Progenitor cell of endocrine pancreas (in vitro differentiated cells): ENCODE results near the gene DNAH1. TPM values are rescaled to one million over a fixed set of nuclear protein-coding genes. Genes with fewer than 3 reads are reported as not detected.

Experiments used
- DNase-seq: peaks from one replicate; pipeline ENCODE4 v3.0.0; 2021; ENCODE audit warnings: low spot score; ENCODE audit not compliant: unreplicated experiment
- H3K27ac Mint-ChIP-seq: 2 replicates; pipeline ENCODE4 v1.8.0; 2021; ENCODE audit warnings: mild to moderate bottlenecking, moderate library complexity, mixed read lengths
- H3K27me3 Mint-ChIP-seq: 2 replicates; pipeline ENCODE4 v1.8.0; 2021; ENCODE audit warnings: mixed read lengths
- H3K36me3 Mint-ChIP-seq: 2 replicates; pipeline ENCODE4 v1.8.0; 2022; ENCODE audit warnings: mixed read lengths; ENCODE audit not compliant: insufficient read depth
- H3K4me1 Mint-ChIP-seq: 2 replicates; pipeline ENCODE4 v1.8.0; 2021; ENCODE audit warnings: low read depth, mixed read lengths
- H3K4me3 Mint-ChIP-seq: 2 replicates; pipeline ENCODE4 v1.8.0; 2021; ENCODE audit warnings: low read depth, mild to moderate bottlenecking, moderate library complexity, mixed read lengths
- H3K9me3 Mint-ChIP-seq: 2 replicates; pipeline ENCODE4 v1.8.0; 2021; ENCODE audit warnings: low read depth, mixed read lengths
- CTCF ChIP-seq: fragments of 200-600 bp; sonication (generic); IDR thresholded peaks from one replicate; pipeline ENCODE4 v1.5.0; 2021; ENCODE audit warnings: antibody characterized with exemption, mild to moderate bottlenecking; ENCODE audit not compliant: unreplicated experiment
- total RNA-seq: library from RNA; stranded (reverse); gene quantifications from 2 replicates; pipeline ENCODE4 v1.2.1, GENCODE V29; 2021

DNAH1 gene
- total RNA-seq, 1 donor from 2014 or later = 14.0 TPM

- Mint-ChIP-seq H3K36me3 (peaks cover 5% of the 10 kb centered on the region), H3K4me1 (no peaks in the 10 kb centered on the region), H3K4me3 (no peak overlapping the region), H3K27ac (no peak overlapping the region), H3K27me3 (no peaks in the 10 kb centered on the region), H3K9me3 (no peaks in the 10 kb centered on the region)
- no peak for TF ChIP-seq CTCF
- no peak for DNase-seq
Observed at GRCh38 chr3:52358362-52358940, 42.3 kb downstream of the DNAH1 start.

GRCh38 chr3:52359116-52359855 lies 43.2 kb downstream of the DNAH1 start:
- H3K4me3 Mint-ChIP-seq = no peak overlapping the region

GRCh38 chr3:52361011-52361410 lies 44.9 kb downstream of the DNAH1 start:
- no peak for DNase-seq
- no peaks in the 10 kb centered on the region for H3K4me1 Mint-ChIP-seq
- H3K36me3 Mint-ChIP-seq = peaks cover 4% of the 10 kb centered on the region
- no peak overlapping the region for H3K4me3 Mint-ChIP-seq
- H3K27ac Mint-ChIP-seq = no peak overlapping the region
- TF ChIP-seq CTCF = no peak
- no peaks in the 10 kb centered on the region for H3K27me3 Mint-ChIP-seq
- no peaks in the 10 kb centered on the region for H3K9me3 Mint-ChIP-seq

More at GRCh38 chr3:52359116-52359855, 43.2 kb downstream of the DNAH1 start:
- DNase-seq = no peak
- H3K9me3 Mint-ChIP-seq = no peaks in the 10 kb centered on the region
- no peaks in the 10 kb centered on the region for H3K4me1 Mint-ChIP-seq
- no peak for TF ChIP-seq CTCF
- no peak overlapping the region for H3K27ac Mint-ChIP-seq
- H3K27me3 Mint-ChIP-seq = no peaks in the 10 kb centered on the region
- peaks cover 5% of the 10 kb centered on the region for H3K36me3 Mint-ChIP-seq

GRCh38 chr3:52361454-52361853 lies 45.3 kb downstream of the DNAH1 start:
- no peaks in the 10 kb centered on the region for H3K27me3 Mint-ChIP-seq
- DNase-seq = no peak
- no peak overlapping the region for H3K4me3 Mint-ChIP-seq
- H3K4me1 Mint-ChIP-seq = no peaks in the 10 kb centered on the region
- peaks cover 4% of the 10 kb centered on the region for H3K36me3 Mint-ChIP-seq
- no peak overlapping the region for H3K27ac Mint-ChIP-seq
- no peak for TF ChIP-seq CTCF
- H3K9me3 Mint-ChIP-seq = no peaks in the 10 kb centered on the region

GRCh38 chr3:52361898-52362297 lies 45.8 kb downstream of the DNAH1 start:
- H3K4me1 Mint-ChIP-seq = no peaks in the 10 kb centered on the region
- H3K36me3 Mint-ChIP-seq = peaks cover 4% of the 10 kb centered on the region
- H3K27ac Mint-ChIP-seq = no peak overlapping the region
- no peaks in the 10 kb centered on the region for H3K9me3 Mint-ChIP-seq
- no peak overlapping the region for H3K4me3 Mint-ChIP-seq
- no peak for TF ChIP-seq CTCF
- no peak for DNase-seq
- H3K27me3 Mint-ChIP-seq = no peaks in the 10 kb centered on the region
